ENCODE results near the gene ACAA1. TPM values are rescaled to one million over a fixed set of nuclear protein-coding genes. Genes with fewer than 3 reads are reported as not detected.
"Not testable (repeated sequence)": the region's sequence is repeated elsewhere in the genome, so short reads cannot be mapped to it uniquely, and the experiment has no call there.

The ACAA1 gene
- total RNA-seq: 26.2 TPM

DNA sequence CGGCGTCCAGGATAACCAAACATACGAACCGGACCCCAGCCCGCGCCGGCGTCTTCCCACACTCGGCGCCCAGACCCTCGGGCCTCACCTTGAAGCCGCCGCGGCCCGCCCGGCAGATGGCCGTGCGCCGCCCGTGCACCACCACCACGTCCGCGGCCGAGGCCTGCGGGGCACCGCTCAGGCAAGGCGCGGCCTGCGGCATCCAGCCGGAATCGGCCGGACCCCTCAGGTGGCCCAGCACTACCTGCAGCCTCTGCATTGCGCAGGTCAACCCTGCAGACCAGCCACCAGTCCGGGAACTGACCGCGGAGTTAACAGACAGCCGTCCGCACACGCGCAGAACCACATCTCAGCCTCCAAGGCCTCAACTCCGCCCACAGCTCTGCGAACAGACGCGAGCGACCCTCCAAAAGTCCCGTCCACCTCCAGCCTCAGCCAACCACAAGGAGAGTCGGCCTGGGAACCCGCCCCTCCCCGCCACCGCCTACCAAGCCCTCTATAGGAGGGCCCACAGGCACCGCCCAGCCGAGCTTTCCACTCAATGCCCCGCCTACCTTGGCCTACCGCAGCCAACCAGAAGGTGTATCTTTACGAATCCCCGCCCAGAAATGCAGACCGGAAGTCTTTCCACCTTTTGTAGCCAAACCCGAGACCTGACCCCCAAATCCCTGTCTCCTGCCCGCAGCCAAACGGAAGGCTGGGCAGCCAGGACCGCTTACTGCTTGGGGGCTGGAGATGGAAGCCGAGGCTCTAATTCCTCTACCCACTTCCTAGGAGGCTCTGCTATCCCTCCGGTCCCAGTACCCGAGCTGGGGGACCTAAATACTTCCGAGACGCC, at the start of gene ACAA1:
Gene ACAA1, minus strand, starts transcription at position 351 of the 838 bp plus-strand sequence. Its CDS starts 92 bp downstream, at position 259.
- peak; percentile 99 for DNase-seq

DNA sequence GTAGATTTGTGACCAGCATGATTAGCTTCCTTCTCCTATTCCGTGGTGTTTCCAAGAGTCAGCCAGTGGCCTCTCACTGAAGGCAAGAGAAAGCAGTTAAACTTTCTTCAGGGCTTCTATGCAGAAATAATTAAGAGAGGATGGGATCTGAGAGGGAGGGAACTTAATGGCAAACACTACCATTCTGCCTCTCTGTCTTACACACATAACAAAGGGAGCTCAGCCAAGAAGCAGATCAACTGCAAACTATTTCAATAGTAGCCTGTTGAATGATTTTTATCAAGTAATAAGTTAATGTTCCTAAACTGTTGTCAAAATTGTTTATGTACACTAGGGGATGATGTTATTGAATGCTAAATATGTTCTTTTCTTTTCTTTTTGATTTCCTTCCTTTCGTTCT, 40.3 kb upstream of the ACAA1 start:
- DNase-seq: no peak

DNA sequence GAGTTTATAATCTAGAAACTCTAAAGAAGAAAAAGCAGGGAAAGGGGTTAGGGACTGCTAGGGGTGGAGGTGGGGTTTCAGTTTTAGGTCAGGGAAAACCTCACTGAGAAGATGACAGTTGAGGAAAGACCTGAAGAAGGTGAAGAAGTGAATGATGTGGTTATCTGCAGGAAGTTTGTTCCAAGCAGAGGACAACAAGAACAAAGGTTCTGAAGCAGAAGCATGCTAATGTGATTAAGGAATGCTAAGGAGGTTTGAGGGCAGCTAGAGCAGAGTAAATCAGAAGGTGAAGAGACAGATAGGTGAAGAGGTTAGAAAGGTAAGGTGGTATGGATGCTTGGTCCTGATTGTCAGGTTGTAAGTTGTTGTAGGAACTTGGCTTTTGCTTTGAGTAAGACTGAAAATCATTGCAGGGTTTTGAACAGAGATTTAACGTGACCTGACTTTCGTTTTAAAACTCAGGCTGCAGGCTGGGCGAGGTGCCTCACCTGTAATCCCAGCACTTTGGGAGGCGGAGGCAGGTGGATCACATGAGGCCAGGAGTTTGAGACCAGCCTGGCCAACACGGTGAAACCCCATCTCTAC, 37.0 kb upstream of the ACAA1 start:
- no peak for DNase-seq

- no peak for DNase-seq
These were observed 34.7 kb upstream of the ACAA1 start for GRCh38 chr3:38171622-38172021.

- DNase-seq: no peak
These were observed 33.8 kb upstream of the ACAA1 start for GRCh38 chr3:38170722-38171121.

DNA sequence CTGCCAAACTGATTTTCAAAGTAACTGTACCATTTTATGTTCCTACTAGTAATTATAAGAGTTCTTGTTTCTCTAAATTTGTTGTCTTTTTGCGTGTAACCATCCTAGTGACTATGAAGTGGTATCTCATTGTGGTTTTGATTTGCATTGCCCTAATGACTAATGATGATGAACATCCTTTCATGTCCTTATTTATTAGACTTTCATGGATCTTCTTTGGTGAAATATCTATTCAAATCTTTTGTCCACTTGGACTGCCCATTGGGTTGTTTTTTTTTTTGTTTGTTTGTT, 32.0 kb upstream of the ACAA1 start:
- DNase-seq: no peak

- DNase-seq: no peak
These were observed 31.5 kb upstream of the ACAA1 start for GRCh38 chr3:38168151-38169026.

GRCh38 chr3:38167591-38167990, 30.7 kb upstream of the ACAA1 start:
- no peak for DNase-seq

- peak; percentile 40 for DNase-seq
These were observed 28.9 kb upstream of the ACAA1 start for GRCh38 chr3:38165722-38166387.

DNA sequence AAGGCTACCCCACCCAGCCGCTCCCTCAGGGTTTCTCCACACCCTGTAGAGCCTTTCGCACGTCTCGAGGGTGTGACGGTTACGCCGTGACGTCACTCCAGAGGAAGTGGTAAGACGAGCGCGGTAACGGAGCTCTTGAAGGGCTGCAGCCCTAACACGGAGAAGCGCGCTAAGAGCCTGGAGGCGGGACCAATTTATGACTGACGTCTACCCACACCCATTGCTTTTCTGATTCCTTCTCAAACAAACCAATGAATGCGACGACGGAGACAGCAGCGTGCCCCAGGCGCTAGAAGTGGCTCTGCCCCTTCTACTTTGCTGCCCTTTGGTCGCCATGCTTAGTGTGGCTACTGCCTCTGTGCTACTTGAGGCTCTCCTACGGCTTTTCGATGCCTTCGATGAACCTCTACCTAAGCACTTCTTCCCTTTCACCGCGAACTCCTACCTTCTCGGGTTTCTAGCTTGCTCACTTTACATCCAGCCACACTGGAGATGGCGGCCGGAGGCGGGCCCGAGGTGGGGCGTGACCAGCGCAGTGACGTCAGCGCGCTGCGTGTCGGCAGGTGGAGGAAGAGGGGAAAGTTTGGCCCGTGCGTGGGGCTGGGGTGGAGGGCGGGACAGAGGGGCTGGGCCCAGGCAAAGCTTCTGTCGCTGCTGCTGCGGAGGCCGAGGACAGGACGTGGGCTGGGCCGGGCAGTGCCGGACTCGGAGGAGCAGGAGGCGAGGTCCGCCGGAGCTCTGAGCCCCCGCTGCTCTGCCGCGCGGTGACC, 28.2 kb upstream of the ACAA1 start, which contains the start of gene OXSR1:
Gene OXSR1, plus strand, starts transcription at position 586 of the 770 bp plus-strand sequence. CDS start 340 bp downstream, outside the sequence.
- DNase-seq: peak; percentile 97

- no peak for DNase-seq
These were observed 27.7 kb upstream of the ACAA1 start for GRCh38 chr3:38164643-38164951.

- DNase-seq: no peak
These were observed 27.1 kb upstream of the ACAA1 start for GRCh38 chr3:38163841-38164642.

GRCh38 chr3:38163117-38163840, 26.4 kb upstream of the ACAA1 start:
- no peak for DNase-seq

DNA sequence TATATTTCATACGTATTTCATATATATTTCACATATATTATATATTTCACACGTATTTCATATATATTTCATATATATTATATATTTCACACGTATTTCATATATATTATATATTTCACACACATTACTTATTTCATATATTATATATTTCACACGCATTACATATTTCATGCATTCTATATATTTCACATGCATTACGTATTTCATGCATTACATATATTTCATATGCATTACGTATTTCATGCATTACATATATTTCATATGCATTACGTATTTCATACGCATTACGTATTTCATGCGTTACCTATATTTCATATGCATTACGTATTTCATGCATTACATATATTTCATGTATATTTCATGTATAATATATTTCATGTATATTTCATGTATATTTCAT, 23.8 kb upstream of the ACAA1 start:
- DNase-seq: not testable (repeated sequence)

DNA sequence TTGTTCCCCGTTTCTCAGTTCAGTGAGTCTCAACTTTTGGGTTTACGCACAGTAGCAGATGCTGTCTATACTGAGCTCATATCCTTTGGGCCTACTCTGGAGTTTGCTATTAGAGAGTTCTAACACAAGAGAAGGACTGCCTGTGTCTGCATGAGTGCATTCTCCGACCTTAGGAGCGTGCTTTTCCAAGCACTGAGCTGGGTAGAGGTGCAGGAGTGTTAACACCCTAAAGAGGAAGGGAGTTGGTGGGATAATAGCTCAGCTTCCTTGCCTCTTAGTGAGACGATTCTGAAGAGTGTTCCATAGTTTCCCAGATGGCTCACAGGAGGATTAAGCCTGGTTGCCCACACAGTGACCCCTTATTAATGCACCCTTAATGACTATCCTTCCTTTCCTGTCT, 21.5 kb upstream of the ACAA1 start:
- DNase-seq: no peak

GRCh38 chr3:38157595-38157994, 20.7 kb upstream of the ACAA1 start:
- DNase-seq: no peak

DNA sequence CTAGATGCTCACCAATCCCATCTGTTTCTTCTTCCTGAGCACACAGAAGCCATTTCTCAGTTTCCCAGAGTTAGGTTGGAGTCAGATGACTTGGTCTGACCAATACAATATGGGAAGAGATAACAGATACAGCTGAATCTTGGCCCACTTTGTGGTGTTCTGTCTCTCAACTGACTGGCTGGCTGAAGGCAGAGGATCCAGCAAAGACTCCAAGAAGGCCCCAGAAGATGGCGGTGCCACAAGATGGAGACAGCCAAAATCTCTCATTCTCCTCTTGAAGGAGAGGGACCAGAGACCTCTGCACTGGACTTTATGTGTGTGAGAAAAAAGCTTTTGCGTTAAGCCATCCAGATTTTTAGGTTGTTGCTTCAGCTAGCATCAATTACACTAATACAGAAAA, 20.2 kb upstream of the ACAA1 start:
- no peak for DNase-seq

- no peak for DNase-seq
These were observed 18.9 kb upstream of the ACAA1 start for GRCh38 chr3:38155825-38156224.

DNA sequence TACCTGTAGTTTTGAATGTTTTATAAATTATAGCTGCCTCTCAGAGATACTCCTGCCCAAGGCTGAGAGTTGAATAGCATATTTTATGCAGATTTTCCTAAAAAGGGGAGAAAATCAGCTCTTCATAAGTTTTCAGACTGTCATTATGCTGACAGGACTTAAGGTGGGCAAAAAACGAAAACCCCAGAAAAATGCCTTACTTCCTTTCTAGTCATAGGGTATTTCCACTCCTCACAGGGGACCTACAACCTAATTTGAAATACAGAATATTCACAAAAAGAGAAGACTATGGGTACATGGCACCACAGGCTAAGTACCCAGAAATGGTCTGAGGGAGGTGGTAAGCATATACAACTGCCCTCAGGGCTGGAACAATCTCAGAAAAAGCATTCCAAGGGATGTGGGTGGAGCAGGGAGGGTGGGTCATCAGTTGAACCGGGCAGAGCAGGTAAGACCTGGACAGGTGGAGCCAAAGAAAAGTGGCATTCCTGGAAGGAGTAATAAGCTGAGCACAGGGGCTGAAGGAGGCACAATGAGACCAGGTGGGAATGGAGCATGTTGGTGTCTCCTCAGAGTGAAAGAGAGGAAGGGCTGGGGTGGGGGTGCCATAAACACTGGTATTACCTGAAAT, 17.8 kb upstream of the ACAA1 start:
- no peak for DNase-seq

- no peak for DNase-seq
These were observed 17.1 kb upstream of the ACAA1 start for GRCh38 chr3:38154033-38154494.

Measured in occipital lobe (tissue), 2 donors.